Stimulated activated CD8-positive, alpha-beta memory T cell treated with anti-CD3 and anti-CD28 coated beads, Interleukin-15, amount 100 ng/mL, for 48 hours (primary cell): ENCODE data around the gene GABRB1.

Source experiments
- DNase-seq, 2 donors: peaks; one replicate each; pipeline ENCODE4 v3.0.0-alpha.2; 2020; ENCODE audit warnings: low read depth in 2 of 2

GABRB1 gene

GRCh38 chr4:47049347-47049746 is 18.0 kb downstream of the GABRB1 start:
- DNase-seq: no peak

- no peak for DNase-seq
Observed at GRCh38 chr4:47050761-47051725, 19.7 kb downstream of the GABRB1 start.

- DNase-seq: no peak
Observed at GRCh38 chr4:47053485-47053884, 22.1 kb downstream of the GABRB1 start.

GRCh38 chr4:47054130-47054529 is 22.8 kb downstream of the GABRB1 start:
- DNase-seq: no peak

GRCh38 chr4:47057991-47058390 is 26.6 kb downstream of the GABRB1 start:
- no peak for DNase-seq

GRCh38 chr4:47060561-47060960 is 29.2 kb downstream of the GABRB1 start:
- no peak for DNase-seq

- no peak for DNase-seq
Observed at GRCh38 chr4:47061435-47061834, 30.1 kb downstream of the GABRB1 start.

GRCh38 chr4:47065051-47065481 is 33.7 kb downstream of the GABRB1 start:
- DNase-seq: no peak

GRCh38 chr4:47068986-47069385 is 37.6 kb downstream of the GABRB1 start:
- DNase-seq: no peak

GRCh38 chr4:47071901-47072341 is 40.6 kb downstream of the GABRB1 start:
- DNase-seq: no peak

- DNase-seq: no peak
Observed at GRCh38 chr4:47073647-47074046, 42.3 kb downstream of the GABRB1 start.

- no peak for DNase-seq
Observed at GRCh38 chr4:47074816-47075215, 43.4 kb downstream of the GABRB1 start.

GRCh38 chr4:47075262-47075661 is 43.9 kb downstream of the GABRB1 start:
- DNase-seq: no peak

GRCh38 chr4:47075919-47076318 is 44.6 kb downstream of the GABRB1 start:
- no peak for DNase-seq

- no peak for DNase-seq
Observed at GRCh38 chr4:47084111-47084510, 52.7 kb downstream of the GABRB1 start.

GRCh38 chr4:47084795-47085194 is 53.4 kb downstream of the GABRB1 start:
- DNase-seq: no peak

- no peak for DNase-seq
Observed at GRCh38 chr4:47088298-47088697, 56.9 kb downstream of the GABRB1 start.

- DNase-seq: no peak
Observed at GRCh38 chr4:47095884-47096283, 64.5 kb downstream of the GABRB1 start.

GRCh38 chr4:47101453-47101852 is 70.1 kb downstream of the GABRB1 start:
- DNase-seq: no peak

- no peak for DNase-seq
Observed at GRCh38 chr4:47104986-47105385, 73.6 kb downstream of the GABRB1 start.

- DNase-seq: no peak
Observed at GRCh38 chr4:47106561-47106960, 75.2 kb downstream of the GABRB1 start.

- no peak for DNase-seq
Observed at GRCh38 chr4:47109379-47109778, 78.0 kb downstream of the GABRB1 start.

GRCh38 chr4:47110546-47111132 is 79.3 kb downstream of the GABRB1 start:
- no peak for DNase-seq
